ENCODE measurements around the gene TMEM156. TPM values are rescaled to one million over a fixed set of nuclear protein-coding genes. Genes with fewer than 3 reads are reported as not detected.

Gene TMEM156
- total and polyA plus RNA-seq, 2 donors (not counting 3 experiments of a cell fraction or from before 2014, with no cell fraction given), result 0.39 to 1.00 TPM

GRCh38 chr4:38949411-38950051 is 82.7 kb downstream of the TMEM156 start:
- Histone ChIP-seq H3K9me1 (replicated peaks; ENCODE audit: control insufficient read depth, extremely low read depth, insufficient read depth, low read length) (no peaks in the 10 kb centered on the region), H3K9me3 (replicated peaks; ENCODE audit: control insufficient read depth, insufficient read depth, low read length) (no peaks in the 10 kb centered on the region), H3K4me1 (ENCODE audit: control insufficient read depth, extremely low read depth, insufficient read depth, low read length) (peaks cover 6% of the 10 kb centered on the region), H3K36me3 (ENCODE audit: control insufficient read depth in 2 of 2, extremely low read depth in 1 of 2, insufficient read depth in 2 of 2, low read length in 2 of 2) (peaks cover 3 to 4% of the 10 kb centered on the region in 2 experiments), H3K4me2 (ENCODE audit: insufficient read depth, low read length) (peak overlapping the region; percentile 9), H3K79me2 (ENCODE audit: control insufficient read depth, insufficient read depth, low read length) (no peaks in the 10 kb centered on the region), H2AFZ (ENCODE audit: low read depth, low read length) (no peak overlapping the region), H4K20me1 (replicated peaks; ENCODE audit: control insufficient read depth, extremely low read depth, insufficient read depth, low read length) (no peaks in the 10 kb centered on the region), H3K4me3 (replicated peaks in 1 of 3; ENCODE audit: insufficient read depth in 1 of 3, low read depth in 1 of 3, low read length in 3 of 3) (no peak overlapping the region), H3K27ac (ENCODE audit: insufficient read depth, low read depth, low read length) (no peak overlapping the region), H3K9ac (replicated peaks; ENCODE audit: extremely low read depth, insufficient read depth, low read length) (no peak overlapping the region), H3K27me3 (ENCODE audit: control insufficient read depth in 2 of 2, insufficient read depth in 2 of 2, low read length in 2 of 2) (peaks cover 0 to 7% of the 10 kb centered on the region in 2 experiments)
- intact Hi-C loops (cut with micrococcal nuclease), result loop anchor here (5.0 to 10.0 kb wide), 2 partner anchors 98 to 185 kb away; no protein-coding TSS in a partner anchor
- FAIRE-seq (no peak), DNase-seq (ENCODE audit: low read depth, low spot score) (peak; percentile 16)
- dilution Hi-C loops (cut with MboI; ENCODE audit: extremely low pct_ligation_motif_present, low sequenced_read_pairs), result no loop called here
- ChIA-PET CTCF (interaction anchor here (0.9 to 5.7 kb wide), 7 partner anchors 9 to 185 kb away, joined by 3 to 46 read pairs (median 3); no protein-coding TSS in a partner anchor), POLR2A (no interaction called here)
- no TSS peak for BruUV-seq (replicated peaks)
- TF ChIP-seq MAX (IDR thresholded peaks at IDR 0.05; ENCODE audit: insufficient read depth, insufficient read length), result no peak
- TF ChIP-seq FOS (IDR thresholded peaks at IDR 0.05; ENCODE audit: borderline replicate concordance, insufficient read depth, low read length), result peak; percentile 20

- dilution Hi-C loops (cut with MboI; ENCODE audit: extremely low pct_ligation_motif_present, low sequenced_read_pairs) (no loop called here), intact Hi-C loops (cut with micrococcal nuclease) (loop anchor here (5.0 to 10.0 kb wide), 2 partner anchors 99 to 186 kb away; no protein-coding TSS in a partner anchor)
- no peak overlapping the region for H3K4me3 ChIP-seq (replicated peaks in 1 of 3; ENCODE audit: insufficient read depth in 1 of 3, low read depth in 1 of 3, low read length in 3 of 3)
- no peaks in the 10 kb centered on the region for H3K79me2 ChIP-seq (ENCODE audit: control insufficient read depth, insufficient read depth, low read length)
- H3K4me1 ChIP-seq (ENCODE audit: control insufficient read depth, extremely low read depth, insufficient read depth, low read length), result peaks cover 6% of the 10 kb centered on the region
- H3K36me3 ChIP-seq (ENCODE audit: control insufficient read depth in 2 of 2, extremely low read depth in 1 of 2, insufficient read depth in 2 of 2, low read length in 2 of 2), result peaks cover 4 to 7% of the 10 kb centered on the region in 2 experiments
- no peaks in the 10 kb centered on the region for H3K9me1 ChIP-seq (replicated peaks; ENCODE audit: control insufficient read depth, extremely low read depth, insufficient read depth, low read length)
- H3K27me3 ChIP-seq (ENCODE audit: control insufficient read depth in 2 of 2, insufficient read depth in 2 of 2, low read length in 2 of 2), result peaks cover 0 to 3% of the 10 kb centered on the region in 2 experiments
- H3K27ac ChIP-seq (ENCODE audit: insufficient read depth, low read depth, low read length), result no peak overlapping the region
- POLR2A ChIA-PET, result no interaction called here
- BruUV-seq (replicated peaks), result no TSS peak
- H4K20me1 ChIP-seq (replicated peaks; ENCODE audit: control insufficient read depth, extremely low read depth, insufficient read depth, low read length), result no peaks in the 10 kb centered on the region
- no peak overlapping the region for H3K9ac ChIP-seq (replicated peaks; ENCODE audit: extremely low read depth, insufficient read depth, low read length)
- DNase-seq (ENCODE audit: low read depth, low spot score) (no peak), FAIRE-seq (peak; percentile 15)
- TF ChIP-seq POLR2AphosphoS5 (IDR thresholded peaks at IDR 0.05; ENCODE audit: insufficient read depth, low read depth, low read length) (no peak), CTCF (IDR thresholded peaks at IDR 0.05; ENCODE audit: extremely low read depth in 1 of 2, insufficient read depth in 1 of 2, low read depth in 1 of 2, low read length in 2 of 2) (no peak), FOS (IDR thresholded peaks at IDR 0.05; ENCODE audit: borderline replicate concordance, insufficient read depth, low read length) (peak; percentile 57), MAX (IDR thresholded peaks at IDR 0.05; ENCODE audit: insufficient read depth, insufficient read length) (no peak), EZH2 (IDR thresholded peaks at IDR 0.05; ENCODE audit: borderline replicate concordance, low read depth, low read length, severe bottlenecking) (no peak), GATA2 (IDR thresholded peaks at IDR 0.05; ENCODE audit: insufficient read depth, insufficient read length, low read depth, low read length) (no peak)
- CTCF ChIA-PET, result interaction anchor here (0.5 to 5.7 kb wide), 5 partner anchors 9 to 186 kb away, joined by 3 to 46 read pairs (median 3); partner anchors contain the start of gene TMEM156
- no peak overlapping the region for H3K4me2 ChIP-seq (ENCODE audit: insufficient read depth, low read length)
- no peaks in the 10 kb centered on the region for H3K9me3 ChIP-seq (replicated peaks; ENCODE audit: control insufficient read depth, insufficient read depth, low read length)
- H2AFZ ChIP-seq (ENCODE audit: low read depth, low read length), result no peak overlapping the region
Measured at GRCh38 chr4:38948551-38948950, 83.7 kb downstream of the TMEM156 start.
